Colon (tissue), 2 donors: ENCODE results near the gene HMG20B.

ENCODE experiments used
- FAIRE-seq: peaks from 2 replicates; lab custom pipeline; 2012; peaks lifted over from hg19 to GRCh38; lab: Jason Lieb, UNC
- donor health status: control.
- donor health status: control.

HMG20B gene

DNA sequence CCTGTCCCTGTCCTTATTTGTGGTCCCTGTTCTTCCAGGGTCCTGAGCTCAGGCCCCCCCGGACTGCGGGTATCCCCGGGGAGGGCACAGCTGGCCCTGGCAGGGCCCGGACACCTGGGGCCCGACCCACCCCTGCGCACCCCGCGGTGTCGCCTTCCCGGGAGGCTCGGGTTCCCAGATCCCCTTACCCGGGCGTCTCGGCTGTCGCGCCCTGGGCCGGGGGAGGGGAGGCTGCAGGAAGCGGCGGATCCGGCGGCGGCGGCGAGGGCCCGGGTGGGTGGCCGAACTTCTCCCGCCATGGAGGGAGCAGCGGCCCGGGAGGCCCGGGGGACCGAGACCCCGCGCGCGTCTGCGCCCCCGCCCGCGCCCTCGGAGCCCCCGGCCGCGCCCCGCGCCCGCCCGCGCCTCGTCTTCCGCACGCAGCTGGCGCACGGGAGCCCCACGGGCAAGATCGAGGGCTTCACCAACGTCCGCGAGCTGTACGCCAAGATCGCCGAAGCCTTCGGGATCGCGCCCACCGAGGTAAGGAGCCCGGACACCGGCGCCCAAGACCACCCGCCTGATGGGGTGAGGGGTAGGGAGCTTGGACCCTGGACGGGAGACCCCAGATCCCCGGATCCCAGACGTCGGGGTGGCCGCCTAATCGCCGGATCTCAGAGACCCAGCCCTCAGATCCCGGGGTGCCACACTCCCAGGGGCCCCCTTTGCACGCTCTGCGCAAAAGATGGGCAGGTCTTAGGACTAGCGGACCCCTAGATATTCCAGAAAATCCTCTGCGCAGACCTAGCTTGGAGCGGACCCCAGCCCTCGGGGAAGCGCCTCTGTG is 12.8 kb downstream of the HMG20B start, which contains the start of gene GIPC3:
GIPC3 (plus strand) TSS at position 178 of the 826 bp plus-strand sequence; CDS start at position 298, 120 bp downstream.
- no peak for FAIRE-seq

DNA sequence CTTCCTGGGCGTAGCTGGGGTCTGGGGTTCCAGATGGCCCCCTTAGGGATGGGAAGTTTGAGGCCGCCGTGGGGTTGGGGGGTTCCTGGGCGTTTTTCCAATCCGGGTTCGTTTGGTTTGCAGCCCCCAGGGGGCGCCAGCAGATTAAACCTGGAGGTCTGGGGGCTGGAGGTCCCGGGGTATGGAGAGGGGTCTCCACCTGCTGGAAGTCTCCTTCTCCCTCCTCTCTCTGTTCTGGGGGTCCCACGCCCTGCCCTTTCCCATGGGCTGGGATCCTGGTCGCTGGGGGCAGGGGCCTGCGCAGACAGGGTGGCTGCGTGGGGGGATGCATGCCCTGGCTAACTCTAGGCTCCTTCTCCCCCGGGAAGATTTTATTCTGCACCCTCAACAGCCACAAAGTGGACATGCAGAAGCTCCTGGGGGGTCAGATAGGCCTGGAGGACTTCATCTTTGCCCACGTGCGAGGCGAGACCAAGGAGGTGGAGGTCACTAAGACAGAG is 13.4 kb downstream of the HMG20B start:
- FAIRE-seq, result no peak

GRCh38 chr19:3586707-3587346 is 14.1 kb downstream of the HMG20B start:
- FAIRE-seq, result no peak

DNA sequence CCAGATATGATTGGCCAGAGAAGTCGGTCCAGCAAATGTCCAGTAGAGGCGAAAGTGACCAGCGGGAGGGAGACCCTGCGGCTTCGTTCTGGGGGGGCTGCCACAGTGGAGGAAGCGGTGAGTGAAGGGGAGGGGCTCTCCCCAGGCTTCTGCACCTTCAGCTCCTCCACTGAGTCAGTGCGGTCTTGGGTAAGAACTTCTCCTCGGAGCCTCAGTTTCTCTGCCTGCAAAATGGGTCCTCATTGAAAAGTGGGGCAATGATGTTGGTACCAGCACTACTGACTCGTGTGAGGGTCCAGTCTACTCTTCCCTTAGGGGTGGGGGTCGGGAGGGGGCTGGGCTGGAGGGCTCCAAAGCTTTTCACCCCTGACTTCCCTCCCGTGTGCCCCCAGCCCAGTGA is 16.7 kb downstream of the HMG20B start:
- FAIRE-seq, result no peak

- FAIRE-seq, result no peak
Observed at GRCh38 chr19:3589949-3590348, 17.2 kb downstream of the HMG20B start.

DNA sequence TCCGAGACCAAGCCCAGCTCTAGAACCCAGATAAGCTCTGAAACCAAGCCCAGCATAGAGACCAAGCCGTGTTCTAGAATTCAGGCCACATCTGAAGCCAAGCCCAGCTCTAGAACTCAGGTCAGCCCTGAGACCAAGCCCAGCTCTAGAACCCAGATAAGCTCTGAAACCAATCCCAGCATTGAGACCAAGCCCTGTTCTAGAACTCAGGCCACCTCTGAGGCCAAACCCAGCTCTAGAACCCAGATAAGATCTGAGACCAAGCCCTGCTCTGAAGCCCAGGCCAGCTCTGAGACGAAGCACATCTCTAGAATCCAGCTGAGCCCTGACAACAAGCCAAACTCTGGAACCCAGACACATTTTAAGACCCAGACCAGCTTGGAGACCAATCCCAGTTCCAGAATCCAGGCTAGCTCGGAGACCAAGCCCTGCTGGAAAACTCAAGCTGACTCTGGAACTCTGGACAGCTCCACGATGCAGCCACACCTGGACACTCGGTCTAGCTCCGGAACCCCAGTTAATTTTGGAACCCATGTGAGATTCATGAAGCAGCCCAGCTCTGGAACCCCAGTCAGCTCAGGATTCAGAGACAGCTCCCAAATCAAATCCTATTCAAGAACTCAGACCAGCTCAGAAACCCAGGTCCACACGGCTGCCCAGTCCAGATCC is 18.4 kb downstream of the HMG20B start:
- FAIRE-seq, result no peak

DNA sequence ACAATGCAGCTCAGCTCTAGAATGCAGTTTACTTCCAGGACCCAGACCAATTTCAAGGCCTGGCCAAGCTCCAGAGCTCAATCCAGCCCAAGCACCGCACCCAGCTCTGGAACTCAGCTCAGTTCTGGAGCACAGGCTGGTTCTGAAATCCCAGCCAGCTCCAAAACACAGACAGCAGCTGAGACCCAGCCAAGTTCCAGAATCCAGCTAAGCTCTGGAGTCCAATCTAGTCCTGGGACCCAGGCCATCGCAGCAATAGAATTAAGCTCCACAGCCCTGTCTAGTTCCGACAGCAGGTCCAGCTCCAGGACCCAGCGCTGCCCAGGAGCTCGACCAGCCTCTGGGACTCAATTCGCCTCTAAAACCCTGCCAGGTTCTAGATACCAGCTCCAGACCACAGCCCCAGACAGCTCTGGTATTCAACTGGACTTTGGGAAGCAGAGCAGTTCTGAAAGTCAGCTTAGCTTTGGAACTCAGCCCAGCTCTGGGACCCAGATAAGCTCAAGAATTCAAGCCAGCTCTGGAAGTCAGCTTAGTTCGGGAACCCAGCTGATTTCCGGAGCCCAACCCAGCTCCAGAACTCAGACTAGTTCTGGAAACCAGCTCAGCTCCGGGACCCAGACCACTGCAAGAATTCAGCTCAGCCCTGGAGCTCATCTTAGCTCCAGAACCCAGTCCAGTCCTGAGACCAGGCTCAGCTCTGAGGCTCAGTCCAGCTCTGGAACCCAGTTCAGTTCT is 19.3 kb downstream of the HMG20B start:
- no peak for FAIRE-seq

- FAIRE-seq, result no peak
Observed at GRCh38 chr19:3593156-3593555, 20.4 kb downstream of the HMG20B start.

GRCh38 chr19:3595521-3596061 is 22.8 kb downstream of the HMG20B start:
- FAIRE-seq, result no peak

DNA sequence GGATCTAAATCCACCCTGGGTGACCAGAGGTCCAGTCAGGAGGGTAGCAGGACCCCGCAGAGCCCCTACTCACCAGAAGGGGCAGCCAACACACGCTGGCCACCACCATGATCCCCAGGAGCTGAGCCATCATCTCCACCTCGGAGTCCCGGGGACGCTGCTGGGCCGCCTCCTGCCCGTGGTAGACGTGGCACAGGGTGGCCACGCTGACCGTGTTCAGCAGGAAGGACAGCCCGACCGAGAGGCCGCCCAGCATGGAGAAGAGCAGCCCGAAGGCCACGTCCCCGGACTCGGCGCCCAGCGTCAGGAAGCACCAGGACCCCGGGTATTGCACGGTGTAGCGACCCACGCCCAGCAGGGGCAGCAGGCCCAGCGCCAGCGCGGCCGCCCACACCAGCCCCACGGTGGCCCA is 27.0 kb downstream of the HMG20B start:
- no peak for FAIRE-seq

- FAIRE-seq, result no peak
Observed at GRCh38 chr19:3601021-3601420, 28.3 kb downstream of the HMG20B start.

DNA sequence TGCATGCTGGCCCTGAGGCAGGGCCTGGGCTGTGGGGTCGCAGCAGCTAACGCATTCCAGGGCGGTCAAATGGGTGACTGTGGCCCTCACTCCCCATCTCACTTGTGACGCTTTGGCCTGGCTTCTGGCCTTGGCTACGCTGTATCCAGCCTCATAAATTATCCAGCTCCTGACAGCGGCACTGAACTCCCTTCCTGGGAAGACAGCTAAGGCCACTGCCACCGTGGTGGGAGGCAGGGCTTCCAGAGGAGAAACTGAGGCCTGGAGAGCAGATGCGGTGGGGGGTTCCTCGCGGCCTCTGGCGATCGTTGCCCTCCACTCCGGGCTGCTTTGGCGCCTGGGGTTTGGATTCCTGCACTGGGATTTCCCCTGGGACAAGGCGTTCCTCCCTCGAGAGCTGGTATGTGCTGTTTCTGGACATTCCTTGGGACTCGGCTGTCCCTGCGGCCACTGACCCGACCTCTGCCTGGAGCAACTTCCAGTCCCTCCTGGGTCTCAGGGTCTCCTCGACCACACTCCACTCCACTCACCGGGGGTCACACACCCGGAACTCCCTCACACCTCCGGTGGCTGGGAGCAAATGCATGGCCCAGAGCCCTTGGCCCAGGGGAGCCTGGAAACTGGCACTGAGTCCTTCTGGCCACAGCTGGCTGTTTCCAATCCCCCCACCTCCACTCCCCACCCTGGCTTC is 30.5 kb downstream of the HMG20B start:
- FAIRE-seq, result no peak

DNA sequence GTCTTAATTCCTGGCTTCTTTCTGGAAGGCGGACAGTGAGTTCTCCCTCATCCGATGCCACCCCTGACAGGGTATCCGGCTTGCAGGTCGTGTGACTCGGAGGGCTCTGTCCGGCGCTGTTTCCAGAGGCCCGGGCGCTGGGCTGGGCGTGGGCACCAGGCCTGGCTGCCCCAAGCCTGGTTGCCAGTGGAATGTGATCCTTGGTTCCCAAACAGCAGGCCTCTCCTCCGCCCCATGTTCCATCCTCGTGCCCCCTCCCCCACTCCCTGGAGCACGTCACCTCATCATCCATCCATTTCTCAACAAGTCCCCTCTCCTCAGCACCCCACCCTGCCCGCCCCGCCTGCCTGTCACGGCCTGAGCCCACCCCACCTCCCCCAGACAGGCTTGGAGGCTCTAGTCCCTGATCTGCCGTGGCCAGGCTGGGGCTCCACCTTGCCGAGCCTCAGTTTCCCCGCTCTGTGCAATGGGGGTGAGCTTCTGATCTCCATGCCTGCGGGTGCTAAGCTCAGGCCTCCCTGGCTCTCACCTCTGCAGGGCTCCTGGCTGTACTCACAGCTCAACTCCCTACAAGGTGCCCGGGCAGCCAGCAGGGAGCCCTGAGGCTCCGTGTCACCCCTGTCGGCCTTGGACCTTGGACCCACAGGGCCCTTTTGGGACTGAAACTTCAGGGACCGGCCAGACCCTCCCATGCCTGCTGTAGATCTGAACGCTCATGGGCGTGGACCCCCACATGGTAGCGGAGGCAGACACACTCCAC is 31.7 kb downstream of the HMG20B start:
- FAIRE-seq, result no peak

- FAIRE-seq, result no peak
Observed at GRCh38 chr19:3604987-3605343, 32.2 kb downstream of the HMG20B start.

GRCh38 chr19:3605361-3605760 is 32.6 kb downstream of the HMG20B start:
- no peak for FAIRE-seq

DNA sequence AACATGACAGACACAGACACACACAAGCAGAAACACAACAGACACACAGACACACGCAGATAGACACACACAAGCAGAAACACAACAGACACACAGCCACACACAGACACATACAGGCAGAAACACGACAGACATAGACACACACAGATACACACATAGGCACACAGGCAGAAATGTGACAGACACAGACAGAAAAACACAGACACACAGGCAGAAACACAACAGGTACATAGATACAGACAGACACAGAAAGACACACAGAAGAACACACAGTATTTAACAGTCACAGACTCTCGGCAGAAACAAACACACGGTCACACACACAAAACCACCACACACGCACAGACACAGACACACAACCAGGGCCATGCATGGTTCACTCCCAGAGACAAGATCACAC is 33.0 kb downstream of the HMG20B start:
- no peak for FAIRE-seq

DNA sequence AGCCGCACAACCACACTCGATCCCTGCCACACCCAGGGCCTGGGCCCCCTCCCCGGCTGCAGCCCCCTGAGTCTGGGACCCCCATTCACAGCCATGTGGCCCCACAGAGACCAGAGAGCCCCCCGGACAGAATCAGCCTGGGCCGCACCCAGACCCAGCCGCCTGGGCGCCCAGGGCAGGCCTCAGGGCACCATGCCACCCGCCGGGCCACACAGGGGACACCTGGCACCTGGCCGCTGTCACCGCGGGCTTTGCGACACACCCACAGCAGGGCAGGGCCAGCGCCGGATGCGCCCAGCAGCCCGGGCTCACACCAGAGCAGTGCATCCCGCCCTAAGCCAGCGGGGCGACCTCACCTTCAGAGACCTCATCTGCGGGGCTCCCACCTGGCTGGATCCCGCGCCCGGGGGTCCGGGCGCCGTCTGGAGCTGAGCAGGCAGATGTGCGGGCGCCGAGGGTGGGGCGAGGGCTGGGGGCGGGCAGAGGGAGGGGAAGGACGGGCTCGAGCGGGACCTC is 33.5 kb downstream of the HMG20B start:
- no peak for FAIRE-seq

GRCh38 chr19:3606690-3607289 is 34.0 kb downstream of the HMG20B start, which contains the start of gene TBXA2R:
Gene TBXA2R, minus strand, starts transcription at chr19:3606875. Its CDS starts 6,241 bp downstream, at chr19:3600634.
- FAIRE-seq, result no peak

GRCh38 chr19:3607303-3608078 is 34.7 kb downstream of the HMG20B start:
- FAIRE-seq, result no peak
